ENCODE data around the gene FAM151B. TPM values are rescaled to one million over a fixed set of nuclear protein-coding genes. Genes with fewer than 3 reads are reported as not detected.

The FAM151B gene
- total and polyA plus RNA-seq, 2 of the 13 experiments (the other 11 are each of a cell fraction or from before 2014, with no cell fraction given) = 0.61 to 1.0 TPM

DNA sequence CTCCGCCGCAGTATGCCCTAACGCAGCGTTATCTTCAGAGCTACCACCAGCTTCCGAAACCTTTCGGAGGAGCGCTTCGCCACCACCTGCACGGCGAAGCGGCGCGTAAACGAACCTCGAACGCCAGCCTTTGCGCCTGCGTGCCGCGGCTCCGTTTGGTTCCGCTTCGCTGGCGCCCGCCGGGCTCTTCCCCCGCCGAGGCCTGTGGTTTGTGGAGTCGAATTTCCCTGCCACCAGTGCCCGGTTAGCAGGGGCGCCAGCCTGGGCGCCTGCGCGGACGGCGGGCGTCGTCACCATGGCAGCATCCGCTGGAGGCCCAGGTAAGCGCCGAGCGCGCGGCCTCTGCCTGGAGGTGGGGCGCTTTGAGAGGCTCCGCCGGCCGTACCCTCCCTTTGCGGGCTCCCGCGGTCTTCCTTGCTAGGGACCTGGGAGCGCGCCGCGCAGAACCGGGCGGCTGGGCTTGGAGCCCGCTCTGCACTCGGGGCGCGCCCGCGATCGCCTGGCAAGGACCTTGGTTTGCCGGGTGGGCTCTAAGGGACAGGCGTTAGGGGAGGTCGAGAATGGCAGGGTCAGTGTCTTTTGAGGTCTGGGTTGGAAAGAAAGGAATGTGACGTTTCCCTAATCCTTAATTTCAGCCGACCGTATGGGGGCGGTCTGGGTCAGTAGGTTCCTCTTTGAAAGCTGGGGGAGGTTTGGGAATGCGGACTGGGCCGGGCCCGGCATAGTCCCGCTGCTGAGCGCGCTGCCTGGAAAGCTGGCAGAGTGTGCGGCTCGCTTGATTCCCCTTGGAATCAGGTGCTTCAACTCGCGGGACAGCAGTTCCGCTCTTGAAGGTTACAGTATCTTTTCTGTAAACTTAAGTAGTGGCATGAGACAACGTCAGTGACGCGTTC, at the start of gene FAM151B (continued):
- TF ChIP-seq HHEX (CRISPR knock-in tag; IDR thresholded peaks at IDR 0.05) (no peak), ZNF543 (CRISPR knock-in tag; IDR thresholded peaks at IDR 0.05) (peak; percentile 81), SSRP1 (CRISPR knock-in tag; IDR thresholded peaks at IDR 0.05) (no peak; the same call in 1 of the 2 replicates), ZNF570 (CRISPR knock-in tag; IDR thresholded peaks at IDR 0.05; ENCODE audit: borderline replicate concordance) (no peak), FOXA1 (IDR thresholded peaks at IDR 0.05) (no peak), FOXA1 (CRISPR knock-in tag; IDR thresholded peaks at IDR 0.05) (0 out of 2 replicates have a peak, but pooled peaks have one; percentile 4), ISX (CRISPR knock-in tag; conservative IDR thresholded peaks at IDR 0.05) (no peak), RBFOX2 (IDR thresholded peaks at IDR 0.05; ENCODE audit: low read depth, low read length) (peak; percentile 82), POLR2AphosphoS5 (IDR thresholded peaks at IDR 0.05; ENCODE audit: low read depth, low read length) (peak; percentile 79), KDM5B (CRISPR knock-in tag; IDR thresholded peaks at IDR 0.05; ENCODE audit: borderline replicate concordance) (peak; percentile 81; the same call in 1 of the 2 replicates), SAP130 (CRISPR knock-in tag; IDR thresholded peaks at IDR 0.05; ENCODE audit: low read depth) (peak; percentile 96), ZNF577 (CRISPR knock-in tag; IDR thresholded peaks at IDR 0.05; ENCODE audit: borderline replicate concordance, low read depth) (no peak), SIX1 (CRISPR knock-in tag; IDR thresholded peaks at IDR 0.05; ENCODE audit: borderline replicate concordance) (peak; percentile 88; the same call in 1 of the 2 replicates), ATRX (CRISPR knock-in tag; IDR thresholded peaks at IDR 0.05; ENCODE audit: borderline replicate concordance) (no peak), KLF12 (CRISPR knock-in tag; IDR thresholded peaks at IDR 0.05; ENCODE audit: borderline replicate concordance) (0 out of 2 replicates have a peak, but pooled peaks have one; percentile 43), HOXA9 (CRISPR knock-in tag; IDR thresholded peaks at IDR 0.05; ENCODE audit: borderline replicate concordance) (no peak), ZNF251 (CRISPR knock-in tag; IDR thresholded peaks at IDR 0.05) (no peak), STAG1 (CRISPR knock-in tag; IDR thresholded peaks at IDR 0.05) (peak; percentile 72)
- TF ChIP-seq, protein P1, sequence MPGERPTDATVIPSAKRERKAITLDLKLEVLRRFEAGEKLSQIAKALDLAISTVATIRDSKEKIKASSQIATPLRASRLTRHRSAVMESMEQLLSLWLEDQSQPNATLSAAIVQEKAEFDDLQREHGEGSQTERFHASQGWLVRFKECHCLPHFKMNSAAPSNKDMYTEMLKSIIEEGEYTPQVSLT (CRISPR knock-in tag; IDR thresholded peaks at IDR 0.05; ENCODE audit: borderline replicate concordance, low read depth) = no peak
- TF ChIP-seq, protein P2, sequence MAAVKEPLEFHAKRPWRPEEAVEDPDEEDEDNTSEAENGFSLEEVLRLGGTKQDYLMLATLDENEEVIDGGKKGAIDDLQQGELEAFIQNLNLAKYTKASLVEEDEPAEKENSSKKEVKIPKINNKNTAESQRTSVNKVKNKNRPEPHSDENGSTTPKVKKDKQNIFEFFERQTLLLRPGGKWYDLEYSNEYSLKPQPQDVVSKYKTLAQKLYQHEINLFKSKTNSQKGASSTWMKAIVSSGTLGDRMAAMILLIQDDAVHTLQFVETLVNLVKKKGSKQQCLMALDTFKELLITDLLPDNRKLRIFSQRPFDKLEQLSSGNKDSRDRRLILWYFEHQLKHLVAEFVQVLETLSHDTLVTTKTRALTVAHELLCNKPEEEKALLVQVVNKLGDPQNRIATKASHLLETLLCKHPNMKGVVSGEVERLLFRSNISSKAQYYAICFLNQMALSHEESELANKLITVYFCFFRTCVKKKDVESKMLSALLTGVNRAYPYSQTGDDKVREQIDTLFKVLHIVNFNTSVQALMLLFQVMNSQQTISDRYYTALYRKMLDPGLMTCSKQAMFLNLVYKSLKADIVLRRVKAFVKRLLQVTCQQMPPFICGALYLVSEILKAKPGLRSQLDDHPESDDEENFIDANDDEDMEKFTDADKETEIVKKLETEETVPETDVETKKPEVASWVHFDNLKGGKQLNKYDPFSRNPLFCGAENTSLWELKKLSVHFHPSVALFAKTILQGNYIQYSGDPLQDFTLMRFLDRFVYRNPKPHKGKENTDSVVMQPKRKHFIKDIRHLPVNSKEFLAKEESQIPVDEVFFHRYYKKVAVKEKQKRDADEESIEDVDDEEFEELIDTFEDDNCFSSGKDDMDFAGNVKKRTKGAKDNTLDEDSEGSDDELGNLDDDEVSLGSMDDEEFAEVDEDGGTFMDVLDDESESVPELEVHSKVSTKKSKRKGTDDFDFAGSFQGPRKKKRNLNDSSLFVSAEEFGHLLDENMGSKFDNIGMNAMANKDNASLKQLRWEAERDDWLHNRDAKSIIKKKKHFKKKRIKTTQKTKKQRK (IDR thresholded peaks at IDR 0.05; ENCODE audit: low read length) = no peak
- TF ChIP-seq, protein P3, sequence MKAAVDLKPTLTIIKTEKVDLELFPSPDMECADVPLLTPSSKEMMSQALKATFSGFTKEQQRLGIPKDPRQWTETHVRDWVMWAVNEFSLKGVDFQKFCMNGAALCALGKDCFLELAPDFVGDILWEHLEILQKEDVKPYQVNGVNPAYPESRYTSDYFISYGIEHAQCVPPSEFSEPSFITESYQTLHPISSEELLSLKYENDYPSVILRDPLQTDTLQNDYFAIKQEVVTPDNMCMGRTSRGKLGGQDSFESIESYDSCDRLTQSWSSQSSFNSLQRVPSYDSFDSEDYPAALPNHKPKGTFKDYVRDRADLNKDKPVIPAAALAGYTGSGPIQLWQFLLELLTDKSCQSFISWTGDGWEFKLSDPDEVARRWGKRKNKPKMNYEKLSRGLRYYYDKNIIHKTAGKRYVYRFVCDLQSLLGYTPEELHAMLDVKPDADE (CRISPR knock-in tag; IDR thresholded peaks at IDR 0.05) = no peak
- TF ChIP-seq, protein P4, sequence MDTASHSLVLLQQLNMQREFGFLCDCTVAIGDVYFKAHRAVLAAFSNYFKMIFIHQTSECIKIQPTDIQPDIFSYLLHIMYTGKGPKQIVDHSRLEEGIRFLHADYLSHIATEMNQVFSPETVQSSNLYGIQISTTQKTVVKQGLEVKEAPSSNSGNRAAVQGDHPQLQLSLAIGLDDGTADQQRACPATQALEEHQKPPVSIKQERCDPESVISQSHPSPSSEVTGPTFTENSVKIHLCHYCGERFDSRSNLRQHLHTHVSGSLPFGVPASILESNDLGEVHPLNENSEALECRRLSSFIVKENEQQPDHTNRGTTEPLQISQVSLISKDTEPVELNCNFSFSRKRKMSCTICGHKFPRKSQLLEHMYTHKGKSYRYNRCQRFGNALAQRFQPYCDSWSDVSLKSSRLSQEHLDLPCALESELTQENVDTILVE (CRISPR knock-in tag; IDR thresholded peaks at IDR 0.05) = peak; percentile 52; the same call in 1 of the 2 replicates
- TF ChIP-seq, protein P5, sequence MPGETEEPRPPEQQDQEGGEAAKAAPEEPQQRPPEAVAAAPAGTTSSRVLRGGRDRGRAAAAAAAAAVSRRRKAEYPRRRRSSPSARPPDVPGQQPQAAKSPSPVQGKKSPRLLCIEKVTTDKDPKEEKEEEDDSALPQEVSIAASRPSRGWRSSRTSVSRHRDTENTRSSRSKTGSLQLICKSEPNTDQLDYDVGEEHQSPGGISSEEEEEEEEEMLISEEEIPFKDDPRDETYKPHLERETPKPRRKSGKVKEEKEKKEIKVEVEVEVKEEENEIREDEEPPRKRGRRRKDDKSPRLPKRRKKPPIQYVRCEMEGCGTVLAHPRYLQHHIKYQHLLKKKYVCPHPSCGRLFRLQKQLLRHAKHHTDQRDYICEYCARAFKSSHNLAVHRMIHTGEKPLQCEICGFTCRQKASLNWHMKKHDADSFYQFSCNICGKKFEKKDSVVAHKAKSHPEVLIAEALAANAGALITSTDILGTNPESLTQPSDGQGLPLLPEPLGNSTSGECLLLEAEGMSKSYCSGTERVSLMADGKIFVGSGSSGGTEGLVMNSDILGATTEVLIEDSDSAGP (CRISPR knock-in tag; IDR thresholded peaks at IDR 0.05; ENCODE audit: borderline replicate concordance) = peak; percentile 91

All from HepG2 (cell line).